Endothelial cell of umbilical vein (primary cell): Measurements from ENCODE around the gene EHBP1L1.

Source experiments
- CTCF ChIP-seq, 2 donors: IDR thresholded peaks; 1 replicate in 1 of 2; 2 replicates in 1 of 2; pipeline ENCODE4 v1.5.1; 2011; ENCODE audit warnings: low read length in 2 of 2, mild to moderate bottlenecking in 2 of 2, moderate library complexity in 2 of 2, control low read depth in 1 of 2, inconsistent platforms in 1 of 2, low read depth in 1 of 2; ENCODE audit not compliant: insufficient read depth in 1 of 2; ENCODE audit errors: extremely low read depth in 1 of 2
- FOS ChIP-seq: IDR thresholded peaks from 2 replicates; pipeline ENCODE4 v1.6.1; 2011; ENCODE audit warnings: mild to moderate bottlenecking, low read length, moderate library complexity, borderline replicate concordance; ENCODE audit not compliant: insufficient read depth
- POLR2A ChIP-seq: IDR thresholded peaks from 2 replicates; pipeline ENCODE4 v1.6.1; 2012; ENCODE audit warnings: low read depth, mild to moderate bottlenecking, control low read depth, low read length
- POLR2AphosphoS5 ChIP-seq: IDR thresholded peaks from 2 replicates; pipeline ENCODE4 v1.6.1; 2012; ENCODE audit warnings: low read depth, mild to moderate bottlenecking, control low read depth, low read length, moderate library complexity; ENCODE audit not compliant: insufficient read depth
- TF ChIP-seq, protein P1 (sequence below): IDR thresholded peaks from 2 replicates; pipeline ENCODE4 v1.6.1; 2011; ENCODE audit not compliant: insufficient read depth, insufficient read length

GRCh38 chr11:65615950-65616574, 40.2 kb downstream of the EHBP1L1 start:
- TF ChIP-seq CTCF (IDR thresholded peaks at IDR 0.05; ENCODE audit: extremely low read depth in 1 of 2, insufficient read depth in 1 of 2, low read depth in 1 of 2, low read length in 2 of 2): no peak
- TF ChIP-seq POLR2A: no peak
- TF ChIP-seq, protein P1, sequence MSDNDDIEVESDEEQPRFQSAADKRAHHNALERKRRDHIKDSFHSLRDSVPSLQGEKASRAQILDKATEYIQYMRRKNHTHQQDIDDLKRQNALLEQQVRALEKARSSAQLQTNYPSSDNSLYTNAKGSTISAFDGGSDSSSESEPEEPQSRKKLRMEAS: no peak
- no peak for TF ChIP-seq POLR2AphosphoS5
- TF ChIP-seq FOS: no peak
